ENCODE results near the gene ORAI2. TPM values are rescaled to one million over a fixed set of nuclear protein-coding genes. Genes with fewer than 3 reads are reported as not detected.
"Not testable (repeated sequence)": the region's sequence is repeated elsewhere in the genome, so short reads cannot be mapped to it uniquely, and the experiment has no call there.

Gene ORAI2
- total and polyA plus RNA-seq, 10 of the 15 experiments (the other 5 are each of a cell fraction or from before 2014, with no cell fraction given) = 5.8 to 111 (median 46.9) TPM

DNA sequence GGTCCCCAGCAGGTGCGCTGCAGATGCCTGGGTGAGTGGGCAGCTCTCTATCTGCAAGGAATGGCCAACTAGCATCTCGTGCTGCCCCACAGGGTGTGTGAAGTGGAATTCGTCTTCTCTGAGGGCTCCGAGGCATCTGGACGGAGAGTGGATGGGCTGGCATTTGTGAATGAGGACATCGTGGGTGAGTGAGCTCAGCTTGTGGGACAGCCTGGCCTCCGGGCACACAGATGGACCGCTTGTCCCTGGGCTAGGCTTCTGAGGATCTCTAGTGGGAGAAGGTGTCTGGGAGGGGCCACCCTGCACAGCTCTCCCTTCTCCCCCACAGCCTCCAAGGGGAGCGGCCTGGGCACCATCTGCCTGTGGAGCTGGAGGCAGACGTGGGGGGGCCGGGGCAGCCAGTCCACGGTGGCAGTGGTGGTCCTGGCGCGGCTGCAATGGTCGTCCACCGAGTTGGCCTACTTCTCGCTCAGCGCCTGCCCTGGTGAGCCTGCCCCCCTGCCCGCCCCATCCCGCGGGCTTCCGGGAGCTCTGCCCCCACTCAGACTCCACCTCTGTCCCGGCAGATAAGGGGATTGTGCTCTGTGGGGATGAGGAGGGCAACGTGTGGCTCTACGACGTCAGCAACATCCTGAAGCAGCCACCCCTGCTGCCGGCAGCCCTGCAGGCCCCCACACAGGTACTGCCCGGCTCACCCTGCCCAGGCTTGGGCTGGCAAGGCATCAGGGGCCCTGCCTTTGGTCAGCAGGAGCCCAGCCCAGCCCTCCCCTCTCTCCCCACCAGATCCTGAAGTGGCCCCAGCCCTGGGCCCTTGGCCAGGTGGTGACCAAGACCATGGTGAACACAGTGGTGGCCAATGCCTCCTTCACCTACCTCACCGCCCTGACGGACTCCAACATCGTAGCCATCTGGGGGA is 39.0 kb downstream of the ORAI2 start (continued):
- TF ChIP-seq, protein P1, sequence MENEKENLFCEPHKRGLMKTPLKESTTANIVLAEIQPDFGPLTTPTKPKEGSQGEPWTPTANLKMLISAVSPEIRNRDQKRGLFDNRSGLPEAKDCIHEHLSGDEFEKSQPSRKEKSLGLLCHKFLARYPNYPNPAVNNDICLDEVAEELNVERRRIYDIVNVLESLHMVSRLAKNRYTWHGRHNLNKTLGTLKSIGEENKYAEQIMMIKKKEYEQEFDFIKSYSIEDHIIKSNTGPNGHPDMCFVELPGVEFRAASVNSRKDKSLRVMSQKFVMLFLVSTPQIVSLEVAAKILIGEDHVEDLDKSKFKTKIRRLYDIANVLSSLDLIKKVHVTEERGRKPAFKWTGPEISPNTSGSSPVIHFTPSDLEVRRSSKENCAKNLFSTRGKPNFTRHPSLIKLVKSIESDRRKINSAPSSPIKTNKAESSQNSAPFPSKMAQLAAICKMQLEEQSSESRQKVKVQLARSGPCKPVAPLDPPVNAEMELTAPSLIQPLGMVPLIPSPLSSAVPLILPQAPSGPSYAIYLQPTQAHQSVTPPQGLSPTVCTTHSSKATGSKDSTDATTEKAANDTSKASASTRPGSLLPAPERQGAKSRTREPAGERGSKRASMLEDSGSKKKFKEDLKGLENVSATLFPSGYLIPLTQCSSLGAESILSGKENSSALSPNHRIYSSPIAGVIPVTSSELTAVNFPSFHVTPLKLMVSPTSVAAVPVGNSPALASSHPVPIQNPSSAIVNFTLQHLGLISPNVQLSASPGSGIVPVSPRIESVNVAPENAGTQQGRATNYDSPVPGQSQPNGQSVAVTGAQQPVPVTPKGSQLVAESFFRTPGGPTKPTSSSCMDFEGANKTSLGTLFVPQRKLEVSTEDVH (IDR thresholded peaks at IDR 0.05; ENCODE audit: low read depth, partially characterized antibody) = no peak
- TF ChIP-seq POLR2AphosphoS5 (IDR thresholded peaks at IDR 0.05; ENCODE audit: low read length) = 0 out of 2 replicates have a peak, but pooled peaks have one; percentile 10

- TF ChIP-seq TBL1XR1 (IDR thresholded peaks at IDR 0.05; ENCODE audit: low read depth, low read length) (no peak), IRF4 (IDR thresholded peaks at IDR 0.05; ENCODE audit: low read depth, low read length) (no peak), POLR2A (IDR thresholded peaks at IDR 0.05; ENCODE audit: low read depth, low read length) (no peak), TCF3 (IDR thresholded peaks at IDR 0.05; ENCODE audit: borderline replicate concordance, insufficient read depth, low read depth, low read length) (no peak)
- Histone ChIP-seq H3K79me2 (ENCODE audit: control insufficient read depth, insufficient read depth, low read length) (peaks cover 2% of the 10 kb centered on the region), H3K27ac (ENCODE audit: control insufficient read depth, insufficient read depth) (no peak overlapping the region), H4K20me1 (ENCODE audit: control insufficient read depth, insufficient read depth) (no peaks in the 10 kb centered on the region), H3K27me3 (replicated peaks in 1 of 2; ENCODE audit: control insufficient read depth in 2 of 2, insufficient read depth in 2 of 2, low read length in 1 of 2) (no peaks in the 10 kb centered on the region), H3K36me3 (ENCODE audit: control insufficient read depth in 2 of 2, insufficient read depth in 2 of 2, low read length in 1 of 2) (peaks cover 6 to 21% of the 10 kb centered on the region in 2 experiments), H3K9me3 (replicated peaks; ENCODE audit: control insufficient read depth, insufficient read depth, low read length) (no peaks in the 10 kb centered on the region), H3K4me2 (ENCODE audit: control insufficient read depth, insufficient read depth) (no peak overlapping the region), H3K9ac (ENCODE audit: control insufficient read depth, insufficient read depth, low read length) (no peak overlapping the region), H3K4me1 (ENCODE audit: control insufficient read depth, insufficient read depth, low read length) (no peaks in the 10 kb centered on the region), H3K4me3 (no peak overlapping the region), H2AFZ (ENCODE audit: control insufficient read depth, low read depth, low read length) (no peak overlapping the region)
- intact Hi-C loops (cut with micrococcal nuclease; ENCODE audit: unreplicated experiment) = no loop called here
- ChIA-PET RAD21 (ENCODE audit: unreplicated experiment) (no interaction called here), SMC1A (ENCODE audit: uncharacterized antibody, unreplicated experiment) (no interaction called here), POLR2A (no interaction called here), CTCF (no interaction called here)
- WGBS (ENCODE audit: insufficient coverage, insufficient replicate concordance, low lambda C conversion rate, missing lambda C conversion rate) = 77% methylated on average over 23 of the region's 23 CpGs
- DNase-seq (ENCODE audit: low read depth, low spot score) (no peak), FAIRE-seq (no peak), ATAC-seq (no peak)
- BruUV-seq (replicated peaks) = no TSS peak
- in situ Hi-C loops (cut with MboI) = no loop called here
These were observed 40.1 kb downstream of the ORAI2 start for GRCh38 chr7:102473271-102473991.

GRCh38 chr7:102474116-102474515 is 40.7 kb downstream of the ORAI2 start:
- H3K9me3 ChIP-seq (replicated peaks; ENCODE audit: control insufficient read depth, insufficient read depth, low read length); DNase-seq (ENCODE audit: low read depth, low spot score); SMC1A ChIA-PET (ENCODE audit: uncharacterized antibody, unreplicated experiment); RAD21 ChIA-PET (ENCODE audit: unreplicated experiment); CTCF ChIA-PET; BruUV-seq (replicated peaks); in situ Hi-C loops (cut with MboI); H3K79me2 ChIP-seq (ENCODE audit: control insufficient read depth, insufficient read depth, low read length); H3K4me2 ChIP-seq (ENCODE audit: control insufficient read depth, insufficient read depth); H3K9ac ChIP-seq (ENCODE audit: control insufficient read depth, insufficient read depth, low read length); H3K27me3 ChIP-seq (replicated peaks in 1 of 2; ENCODE audit: control insufficient read depth in 2 of 2, insufficient read depth in 2 of 2, low read length in 1 of 2); ATAC-seq; POLR2A ChIA-PET; H3K4me1 ChIP-seq (ENCODE audit: control insufficient read depth, insufficient read depth, low read length); H4K20me1 ChIP-seq (ENCODE audit: control insufficient read depth, insufficient read depth); FAIRE-seq; H3K27ac ChIP-seq (ENCODE audit: control insufficient read depth, insufficient read depth); H3K4me3 ChIP-seq; intact Hi-C loops (cut with micrococcal nuclease; ENCODE audit: unreplicated experiment); H2AFZ ChIP-seq (ENCODE audit: control insufficient read depth, low read depth, low read length): not testable (repeated sequence)
- 83% methylated on average over 6 of the region's 14 CpGs for WGBS (ENCODE audit: insufficient coverage, insufficient replicate concordance, low lambda C conversion rate, missing lambda C conversion rate)
- H3K36me3 ChIP-seq (ENCODE audit: control insufficient read depth in 2 of 2, insufficient read depth in 2 of 2, low read length in 1 of 2) = peaks cover 6 to 19% of the 10 kb centered on the region in 2 experiments

All from GM12878 (cell line).